GM12892 (cell line): ENCODE results near the gene RASGRP2.

ENCODE experiments used
- DNase-seq: peaks from one replicate; pipeline ENCODE4 v3.0.0; 2011; ENCODE audit not compliant: insufficient read length
- FAIRE-seq: peaks from 2 replicates; lab custom pipeline; 2011; peaks lifted over from hg19 to GRCh38; lab: Jason Lieb, UNC
- POLR2A ChIP-seq: IDR thresholded peaks from 2 replicates; pipeline ENCODE4 v1.6.1; 2011; ENCODE audit warnings: low read depth, low read length, control low read depth
- POLR2AphosphoS5 ChIP-seq: IDR thresholded peaks from 2 replicates; pipeline ENCODE4 v1.6.1; 2011; ENCODE audit warnings: low read depth, low read length, control low read depth
- TAF1 ChIP-seq: IDR thresholded peaks from 2 replicates; pipeline ENCODE4 v1.6.1; 2011; ENCODE audit warnings: low read depth, mild to moderate bottlenecking, control low read depth, low read length, borderline replicate concordance

The RASGRP2 gene

DNA sequence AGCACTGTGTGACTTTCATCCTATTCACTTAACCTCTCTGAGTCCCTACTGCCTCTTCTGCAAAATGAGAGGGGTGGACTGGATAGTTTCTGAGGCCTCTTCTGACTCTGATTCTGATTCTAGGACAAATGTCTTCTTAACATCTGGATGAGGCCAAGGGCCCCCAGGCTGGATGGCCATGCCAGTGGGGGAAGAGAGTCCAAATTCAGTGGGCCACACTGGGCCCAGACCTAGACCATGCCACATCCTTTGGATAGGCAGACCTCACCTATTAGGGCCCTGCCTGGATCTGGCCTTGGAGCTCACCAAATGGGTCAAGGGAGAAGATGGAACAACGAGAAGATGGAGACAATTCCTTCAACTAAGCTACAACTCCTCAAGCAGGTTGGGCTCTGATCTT is 45.5 kb downstream of the RASGRP2 start:
- no peak for FAIRE-seq
- DNase-seq = no peak
- TF ChIP-seq TAF1 (no peak), POLR2AphosphoS5 (no peak), POLR2A (no peak)

- DNase-seq (no peak), FAIRE-seq (no peak)
- TF ChIP-seq TAF1 (no peak), POLR2A (no peak), POLR2AphosphoS5 (no peak)
Measured at GRCh38 chr11:64697663-64698375, 46.1 kb downstream of the RASGRP2 start.

DNA sequence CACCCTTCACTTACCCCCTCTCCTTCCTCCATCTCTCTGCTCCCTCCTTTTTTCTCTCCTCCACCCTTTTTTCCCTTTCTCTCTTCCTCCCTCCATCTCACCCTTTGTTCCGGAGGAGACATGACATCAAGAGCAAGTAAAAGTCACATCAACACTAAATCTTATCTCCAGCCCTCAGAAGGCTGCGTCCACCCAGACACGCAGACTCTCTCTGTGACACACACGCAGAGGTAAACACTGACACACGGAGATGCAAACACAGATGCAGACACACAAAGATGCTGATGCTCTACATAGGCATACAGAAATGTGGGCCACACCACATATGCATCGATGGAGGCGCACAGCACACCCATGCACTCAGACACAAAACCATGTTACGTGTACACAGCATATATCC is 47.9 kb downstream of the RASGRP2 start:
- TF ChIP-seq TAF1 (no peak), POLR2AphosphoS5 (no peak), POLR2A (no peak)
- DNase-seq = no peak
- FAIRE-seq = no peak

DNA sequence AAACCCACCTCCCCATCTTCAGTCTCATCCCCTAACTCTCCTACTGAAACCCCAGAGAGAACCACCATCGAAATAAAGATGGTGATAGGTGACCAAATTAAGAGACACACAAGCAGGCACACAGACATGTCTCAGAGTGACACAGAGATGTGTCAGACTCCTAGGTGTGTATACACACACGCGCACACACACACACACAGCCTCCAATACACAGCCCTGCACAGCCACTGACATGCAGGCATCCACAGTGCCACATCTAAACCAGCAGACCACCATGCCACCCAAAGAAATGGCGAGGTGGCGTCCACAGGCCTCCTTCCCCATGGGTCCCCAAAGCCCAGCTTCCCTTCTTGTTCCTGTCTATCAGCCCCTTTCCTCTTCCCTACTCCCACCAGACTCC is 48.4 kb downstream of the RASGRP2 start:
- DNase-seq (no peak), FAIRE-seq (no peak)
- no peak for TF ChIP-seq TAF1
- TF ChIP-seq POLR2A = no peak
- no peak for TF ChIP-seq POLR2AphosphoS5

DNA sequence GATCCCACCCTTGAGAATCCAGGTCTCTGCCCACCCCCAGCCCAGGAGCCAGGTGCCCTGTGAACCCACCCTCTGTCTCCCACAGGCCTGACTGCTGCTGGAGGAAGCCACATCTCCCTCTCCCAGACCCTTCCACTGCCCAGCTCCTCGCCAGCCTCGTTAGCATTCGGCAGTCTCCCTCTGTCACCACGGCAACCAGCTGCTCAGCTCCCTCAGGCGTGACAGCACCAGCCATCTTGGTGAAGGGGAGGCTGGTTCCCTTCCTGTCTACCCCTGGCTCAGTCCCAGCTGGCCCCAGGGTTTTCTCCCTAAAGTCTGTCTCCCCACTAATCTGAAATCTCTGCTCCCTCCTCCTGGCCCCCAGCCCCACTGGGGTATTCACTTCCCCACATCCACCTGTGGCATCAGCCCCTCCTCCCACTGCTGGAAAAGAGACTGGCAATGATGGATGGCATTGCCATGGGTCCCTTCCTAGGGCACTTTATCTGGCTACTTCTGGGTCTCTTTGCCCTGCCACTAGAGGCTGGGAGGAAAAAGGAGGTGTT is 49.0 kb downstream of the RASGRP2 start:
- no peak for TF ChIP-seq POLR2A
- no peak for TF ChIP-seq POLR2AphosphoS5
- TF ChIP-seq TAF1 = no peak
- DNase-seq (no peak), FAIRE-seq (no peak)

DNA sequence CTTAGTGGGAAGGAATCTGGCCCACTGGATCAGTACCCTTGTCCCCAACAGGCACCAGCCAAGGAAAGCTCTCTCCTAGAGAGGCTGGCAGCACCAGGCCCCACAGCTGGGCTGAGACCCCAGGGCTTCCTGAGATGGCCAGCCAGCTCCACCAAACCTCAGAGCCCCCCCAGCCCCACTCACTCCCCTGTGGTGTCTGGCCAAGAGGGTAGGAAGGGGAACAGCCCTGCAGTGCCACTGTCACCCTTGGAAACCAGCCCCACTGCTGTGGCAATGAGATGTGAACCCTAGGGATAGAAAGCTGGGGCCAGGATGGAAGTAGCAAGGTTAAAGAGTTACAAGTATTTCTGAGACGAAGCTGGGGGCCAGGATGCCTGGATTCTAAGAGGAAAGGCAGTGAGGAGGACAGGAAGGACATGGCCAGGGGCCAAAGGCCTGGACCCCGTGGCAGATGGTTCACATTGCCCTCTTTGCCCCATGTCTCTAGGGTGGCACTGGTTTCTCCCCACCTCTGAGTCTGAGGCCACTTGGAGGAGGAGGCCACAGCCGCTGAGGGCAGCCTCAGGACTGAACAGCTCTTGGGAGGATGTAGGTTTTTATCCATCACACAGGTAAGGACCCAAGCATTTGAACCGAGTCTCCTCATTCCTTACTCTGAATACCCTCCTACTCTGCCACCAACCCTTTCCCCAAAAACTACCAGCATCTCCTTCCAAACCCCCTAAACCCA is 49.8 kb downstream of the RASGRP2 start:
- DNase-seq (no peak), FAIRE-seq (no peak)

GRCh38 chr11:64692764-64693331 is 51.1 kb downstream of the RASGRP2 start:
- FAIRE-seq (no peak), DNase-seq (no peak)

More for the DNA sequence above, 49.8 kb downstream of the RASGRP2 start:
- TF ChIP-seq POLR2AphosphoS5 (no peak), TAF1 (no peak), POLR2A (no peak)

DNA sequence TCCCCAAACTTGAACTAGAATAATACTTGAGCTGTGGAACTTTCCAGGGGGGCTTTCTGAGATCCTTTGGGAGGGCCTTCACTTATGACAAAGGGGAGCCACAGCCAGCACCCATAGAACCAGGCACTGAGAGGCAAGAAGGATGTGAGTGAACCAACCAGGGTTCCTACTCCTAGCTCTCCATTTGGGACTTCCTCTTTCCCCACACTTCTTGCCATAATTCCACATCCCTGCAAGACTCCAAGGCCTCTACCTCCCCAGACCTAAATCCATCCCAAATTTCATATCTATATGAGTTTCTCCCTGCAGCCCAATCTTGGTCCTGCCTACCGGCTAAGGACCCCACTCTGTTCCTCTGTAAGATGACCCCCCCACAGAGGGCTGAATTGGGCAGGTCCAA is 52.4 kb downstream of the RASGRP2 start:
- TF ChIP-seq POLR2AphosphoS5 (no peak), POLR2A (no peak), TAF1 (no peak)
- DNase-seq (no peak), FAIRE-seq (no peak)

More at GRCh38 chr11:64692764-64693331, 51.1 kb downstream of the RASGRP2 start:
- TF ChIP-seq POLR2A (no peak), POLR2AphosphoS5 (no peak), TAF1 (no peak)

DNA sequence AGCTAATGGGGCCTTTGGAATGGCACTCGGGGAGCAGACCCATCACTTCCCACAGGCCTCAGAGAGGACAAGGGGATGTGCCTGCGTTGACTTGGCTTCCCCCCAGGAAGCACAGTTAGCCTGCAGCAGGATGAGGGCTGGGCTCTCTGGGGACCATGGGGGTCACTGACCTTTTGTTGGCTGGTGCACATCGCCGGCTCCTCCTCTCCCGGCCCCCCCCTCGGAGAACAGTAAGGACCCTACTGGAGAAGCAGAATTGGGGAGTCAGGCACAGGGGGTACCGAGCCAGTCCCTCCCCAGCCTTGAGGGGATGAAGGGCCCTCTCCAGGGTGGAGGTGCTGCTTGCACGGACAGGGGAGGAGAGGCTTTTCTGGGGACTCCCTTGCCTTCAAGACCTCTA is 53.7 kb downstream of the RASGRP2 start:
- no peak for TF ChIP-seq POLR2A
- DNase-seq (no peak), FAIRE-seq (no peak)

GRCh38 chr11:64688534-64688982 is 55.4 kb downstream of the RASGRP2 start:
- DNase-seq (peak; percentile 85), FAIRE-seq (peak; percentile 96)
- no peak for TF ChIP-seq TAF1
- TF ChIP-seq POLR2A = no peak
- TF ChIP-seq POLR2AphosphoS5 = no peak
